Measurements from ENCODE around the gene MEOX1. TPM values are rescaled to one million over a fixed set of nuclear protein-coding genes. Genes with fewer than 3 reads are reported as not detected.
A peak's percentile ranks its signal among the peaks of the same experiment; 100 is the strongest.

The MEOX1 gene
- total and polyA plus RNA-seq, 2 of the 13 experiments (the other 11 are each of a cell fraction or from before 2014, with no cell fraction given), result not detected

- TF ChIP-seq THAP8 (CRISPR knock-in tag; IDR thresholded peaks at IDR 0.05; ENCODE audit: borderline replicate concordance), result no peak
- no peak for TF ChIP-seq ZNF275 (CRISPR knock-in tag; IDR thresholded peaks at IDR 0.05; ENCODE audit: borderline replicate concordance)
- TF ChIP-seq RCOR2 (CRISPR knock-in tag; IDR thresholded peaks at IDR 0.05), result no peak
- TF ChIP-seq ZNF431 (CRISPR knock-in tag; IDR thresholded peaks at IDR 0.05; ENCODE audit: borderline replicate concordance, low read depth), result no peak
- TF ChIP-seq GATA4 (IDR thresholded peaks at IDR 0.05; ENCODE audit: borderline replicate concordance, low read depth), result no peak
- TF ChIP-seq HNRNPH1 (optimal IDR thresholded peaks at IDR 0.05; ENCODE audit: low read depth, low read length), result no peak
- no peak for TF ChIP-seq NFKBIZ (CRISPR knock-in tag; IDR thresholded peaks at IDR 0.05)
- TF ChIP-seq ZNF276 (CRISPR knock-in tag; IDR thresholded peaks at IDR 0.05; ENCODE audit: low read depth), result no peak
- TF ChIP-seq ZNF775 (CRISPR knock-in tag; IDR thresholded peaks at IDR 0.05; ENCODE audit: borderline replicate concordance), result no peak
- no peak for TF ChIP-seq PHF20 (CRISPR knock-in tag; IDR thresholded peaks at IDR 0.05)
- no peak for TF ChIP-seq EZH2 (conservative IDR thresholded peaks at IDR 0.05; ENCODE audit: low read depth, low read length)
- peak; percentile 83 for TF ChIP-seq KLF11 (CRISPR knock-in tag; IDR thresholded peaks at IDR 0.05)
- no peak for TF ChIP-seq YY1 (IDR thresholded peaks at IDR 0.05; ENCODE audit: insufficient read depth, insufficient replicate concordance, low read depth, low read length)
- no peak for TF ChIP-seq TEF (CRISPR knock-in tag; IDR thresholded peaks at IDR 0.05)
- no peak for TF ChIP-seq MYC (CRISPR knock-in tag; IDR thresholded peaks at IDR 0.05; ENCODE audit: borderline replicate concordance)
- no peak for TF ChIP-seq E2F5 (CRISPR knock-in tag; conservative IDR thresholded peaks at IDR 0.05)
- no peak for TF ChIP-seq ZNF784 (CRISPR knock-in tag; IDR thresholded peaks at IDR 0.05; ENCODE audit: borderline replicate concordance)
- TF ChIP-seq ATF7 (IDR thresholded peaks at IDR 0.05), result no peak
- TF ChIP-seq ATF7 (CRISPR knock-in tag; IDR thresholded peaks at IDR 0.05), result no peak
- TF ChIP-seq DDIT3 (CRISPR knock-in tag; IDR thresholded peaks at IDR 0.05), result no peak
- no peak for TF ChIP-seq THAP7 (CRISPR knock-in tag; IDR thresholded peaks at IDR 0.05)
Measured at GRCh38 chr17:43694081-43694870, 32.6 kb upstream of the MEOX1 start (continued).
